ENCODE results near the gene IRF8.
"Not testable (repeated sequence)": the region's sequence is repeated elsewhere in the genome, so short reads cannot be mapped to it uniquely, and the experiment has no call there.

GRCh38 chr16:85907231-85907630 lies 8.3 kb downstream of the IRF8 start:
- not testable (repeated sequence) for TF ChIP-seq GATA1 (IDR thresholded peaks at IDR 0.05; ENCODE audit: low read depth, low read length); POLR2A (IDR thresholded peaks at IDR 0.05; ENCODE audit: low read length)

Data from erythroblast (primary cell).